ENCODE data around the gene SYK.
A peak's percentile ranks its signal among the peaks of the same experiment; 100 is the strongest.

- TF ChIP-seq EZH2phosphoT487 (IDR thresholded peaks at IDR 0.05; ENCODE audit: low read depth, severe bottlenecking, unreplicated experiment) (no peak), CTCF (IDR thresholded peaks at IDR 0.05; ENCODE audit: poor library complexity) (peak; percentile 84)
Observed at GRCh38 chr9:90870621-90871326, 69.2 kb downstream of the SYK start.
